K562 (cell line): ENCODE measurements around the gene TRERF1. TPM values are rescaled to one million over a fixed set of nuclear protein-coding genes. Genes with fewer than 3 reads are reported as not detected.
A peak's percentile ranks its signal among the peaks of the same experiment; 100 is the strongest.

ENCODE experiments used
- ARID4B ChIP-seq: sonication (generic); formaldehyde crosslinking; IDR thresholded peaks from 2 replicates; pipeline ENCODE4 v1.8.0; 2022; ENCODE audit warnings: mild to moderate bottlenecking, missing genetic modification reagents
- BRD4 ChIP-seq: fragments of 200-600 bp; sonication (generic); IDR thresholded peaks from 2 replicates; pipeline ENCODE4 v1.6.1; 2017; ENCODE audit warnings: inconsistent platforms
- CBFA2T3 ChIP-seq: fragments of 450-650 bp; IDR thresholded peaks from 2 replicates; pipeline ENCODE4 v1.6.1; 2017
- CXXC5 ChIP-seq: fragments of 250-450 bp; sonication (Bioruptor Pico); IDR thresholded peaks from 2 replicates; pipeline ENCODE4 v1.8.0; 2022; ENCODE audit warnings: inconsistent platforms, mild to moderate bottlenecking, moderate library complexity
- FUS ChIP-seq: fragments of 200-400 bp; formaldehyde crosslinking; optimal IDR thresholded peaks from 2 replicates; pipeline ENCODE3; 2017; ENCODE audit warnings: low read depth, low read length
- HMBOX1 ChIP-seq: sonication (generic); IDR thresholded peaks from 2 replicates; pipeline ENCODE4 v1.6.1; 2016
- MAFF ChIP-seq: IDR thresholded peaks from 2 replicates; pipeline ENCODE4 v1.6.1; 2012; ENCODE audit warnings: low read length, improper control_type of control experiment
- NCOA4 ChIP-seq: fragments of 450-650 bp; IDR thresholded peaks from 2 replicates; pipeline ENCODE4 v1.6.1; 2018; ENCODE audit warnings: mild to moderate bottlenecking; ENCODE audit not compliant: partially characterized antibody
- NONO ChIP-seq, 2 experiments: fragments of 200-400 bp in 1 of 2; fragments of 450-650 bp in 1 of 2; formaldehyde crosslinking in 1 of 2; IDR thresholded peaks; 2 replicates each; pipeline ENCODE4 v1.6.1; 2017; ENCODE audit warnings: low read depth in 2 of 2, mild to moderate bottlenecking in 2 of 2, moderate library complexity in 2 of 2, low read length in 1 of 2
- RBM14 ChIP-seq: fragments of 200-400 bp; formaldehyde crosslinking; IDR thresholded peaks from 2 replicates; pipeline ENCODE4 v1.6.1; 2018; ENCODE audit warnings: low read depth, mild to moderate bottlenecking, low read length, moderate library complexity, borderline replicate concordance; ENCODE audit not compliant: insufficient read depth
- RERE ChIP-seq: sonication (generic); formaldehyde crosslinking; IDR thresholded peaks from 2 replicates; pipeline ENCODE4 v1.8.0; 2023; ENCODE audit warnings: missing genetic modification reagents, mild to moderate bottlenecking, borderline replicate concordance
- SNIP1 ChIP-seq: fragments of 450-650 bp; IDR thresholded peaks from 2 replicates; pipeline ENCODE4 v1.7.1; 2017; ENCODE audit warnings: low read depth, mild to moderate bottlenecking
- XRCC3 ChIP-seq: fragments of 450-650 bp; IDR thresholded peaks from 2 replicates; pipeline ENCODE4 v1.6.1; 2017; ENCODE audit warnings: mild to moderate bottlenecking, moderate library complexity
- ZNF324 ChIP-seq: fragments of 250-450 bp; sonication (Bioruptor Pico); IDR thresholded peaks from 2 replicates; pipeline ENCODE4 v1.4.0; 2020; ENCODE audit warnings: mild to moderate bottlenecking
- ZNF511 ChIP-seq: sonication (generic); formaldehyde crosslinking; IDR thresholded peaks from 2 replicates; pipeline ENCODE4 v1.8.0; 2022; ENCODE audit warnings: mild to moderate bottlenecking, missing genetic modification reagents
- ZNF589 ChIP-seq: fragments of 200-800 bp; sonication (Bioruptor generic); IDR thresholded peaks from 2 replicates; pipeline ENCODE4 v1.6.1; 2016; ENCODE audit warnings: low read depth, missing genetic modification characterization, missing compliant biosample characterization
- ZNF717 ChIP-seq: fragments of 250-450 bp; sonication (Bioruptor Pico); IDR thresholded peaks from 2 replicates; pipeline ENCODE4 v1.5.0; 2021
- ZSCAN29 ChIP-seq: fragments of 450-650 bp; IDR thresholded peaks from 2 replicates; pipeline ENCODE4 v1.6.1; 2017
- polyA plus RNA-seq, 8 experiments: library from polyadenylated mRNA; depleted of rRNA in 4 of 8; stranded (reverse) in 5 of 8; unstranded in 3 of 8; fragments of >200 nt; fragmentation: Nextera tagmentation in 2 of 8; fragmentation: Illumina TruSeq in 1 of 8; extraction: Ambion mirVana in 2 of 8; extraction: Trizol in 1 of 8; gene quantifications; 2 replicates each; pipeline versions ENCODE4 v1.2.1 to v1.2.3, GENCODE V29; 2011 to 2014; ENCODE audit warnings: inconsistent platforms in 1 of 8, missing spikeins in 1 of 8
- total RNA-seq, 7 experiments: library from RNA; depleted of rRNA in 6 of 7; stranded (reverse); fragments of >200 nt in 6 of 7; fragmentation: Illumina TruSeq in 2 of 7; extraction: Trizol in 2 of 7; gene quantifications; 2 replicates each; pipeline versions ENCODE4 v1.2.1 to v1.2.3, GENCODE V29; 2011 to 2021; ENCODE audit warnings: low replicate concordance in 1 of 7

The TRERF1 gene
- total and polyA plus RNA-seq, 9 of the 15 experiments (the other 6 are each of a cell fraction or from before 2014, with no cell fraction given): 0.04 to 0.20 (median 0.07) TPM; not detected in 3

GRCh38 chr6:42190554-42191183, 261.1 kb downstream of the TRERF1 start (continued):
- TF ChIP-seq RERE (no peak), BRD4 (no peak), ZSCAN29 (no peak), CBFA2T3 (0 out of 2 replicates have a peak, but pooled peaks have one; percentile 9), CXXC5 (CRISPR knock-in tag) (no peak), ZNF324 (CRISPR knock-in tag) (no peak), ZNF717 (no peak), HMBOX1 (no peak), RBM14 (no peak), XRCC3 (no peak), NCOA4 (no peak), ARID4B (no peak), SNIP1 (no peak), FUS (no peak), MAFF (no peak), ZNF589 (CRISPR knock-in tag) (no peak), ZNF511 (CRISPR knock-in tag) (no peak), NONO (IDR thresholded peaks at IDR 0.05; ENCODE audit: low read depth in 2 of 2, low read length in 1 of 2) (no peak)
